Lung microvascular endothelial cell (primary cell): Measurements from ENCODE around the gene DTX3. TPM values are rescaled to one million over a fixed set of nuclear protein-coding genes. Genes with fewer than 3 reads are reported as not detected.
A peak's percentile ranks its signal among the peaks of the same experiment; 100 is the strongest.
"Not testable (repeated sequence)": the region's sequence is repeated elsewhere in the genome, so short reads cannot be mapped to it uniquely, and the experiment has no call there.

Source experiments
- DNase-seq, 2 donors: peaks; one replicate each; pipeline versions ENCODE4 v3.0.0 to v3.0.0-alpha.2; 2010; ENCODE audit warnings: low read depth in 2 of 2
- total RNA-seq: library from RNA; depleted of rRNA; stranded (reverse); fragments of >200 nt; gene quantifications from 2 replicates; pipeline ENCODE4 v1.2.1, GENCODE V29; 2014

The DTX3 gene
- total RNA-seq, 1 donor from 2014 or later = 4.2 TPM

- DNase-seq = no peak
These were observed 27.0 kb downstream of the DTX3 start for GRCh38 chr12:57631566-57632072.

- no peak for DNase-seq
These were observed 27.7 kb downstream of the DTX3 start for GRCh38 chr12:57632073-57632957.

- DNase-seq = peak; percentile 63
These were observed 28.6 kb downstream of the DTX3 start, which contains the start of gene B4GALNT1 for GRCh38 chr12:57632958-57633840. B4GALNT1 (minus strand) TSS chr12:57633201; CDS start chr12:57632132, 1,069 bp downstream.

- not testable (repeated sequence) for DNase-seq
These were observed 32.1 kb downstream of the DTX3 start for GRCh38 chr12:57636731-57637130.

DNA sequence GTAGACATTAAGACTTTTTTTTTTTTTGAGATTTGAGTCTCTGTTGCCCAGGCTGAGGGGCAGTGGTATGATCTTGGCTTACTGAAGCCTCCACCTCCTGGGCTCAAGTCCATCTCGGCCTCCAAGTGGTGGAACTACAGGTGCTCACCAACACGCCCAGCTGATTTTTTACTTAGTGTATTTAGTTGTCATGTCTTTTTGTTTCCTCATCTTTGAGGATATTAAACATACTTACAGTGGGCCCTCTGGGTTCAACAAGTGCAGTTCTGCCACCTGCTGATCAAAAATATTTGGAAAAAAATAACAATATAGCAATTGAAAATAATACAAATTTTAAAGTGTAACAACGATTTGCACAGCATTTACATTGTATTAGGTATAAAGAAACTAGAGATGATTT, 32.7 kb downstream of the DTX3 start:
- no peak for DNase-seq

DNA sequence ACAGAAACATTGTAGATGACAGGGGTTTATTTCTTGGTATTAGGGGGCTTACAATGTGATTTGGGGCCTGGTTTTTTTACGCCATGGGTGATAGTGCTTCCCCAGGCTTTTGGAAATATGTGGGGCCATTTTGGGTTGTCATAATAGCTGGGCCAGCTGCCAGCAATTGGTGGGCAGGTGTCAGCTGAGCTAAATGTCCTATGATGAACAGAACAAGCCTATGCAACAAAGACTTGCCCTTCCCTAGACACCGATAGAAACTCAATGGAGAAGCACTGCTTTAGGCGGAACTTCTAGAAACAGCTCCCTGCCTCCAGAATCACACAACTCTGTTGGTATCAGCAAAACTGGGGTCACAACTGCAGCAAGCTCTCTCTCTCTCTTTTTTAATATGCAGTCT, 33.5 kb downstream of the DTX3 start:
- DNase-seq = no peak

GRCh38 chr12:57640175-57641042, 35.8 kb downstream of the DTX3 start:
- DNase-seq = no peak

DNA sequence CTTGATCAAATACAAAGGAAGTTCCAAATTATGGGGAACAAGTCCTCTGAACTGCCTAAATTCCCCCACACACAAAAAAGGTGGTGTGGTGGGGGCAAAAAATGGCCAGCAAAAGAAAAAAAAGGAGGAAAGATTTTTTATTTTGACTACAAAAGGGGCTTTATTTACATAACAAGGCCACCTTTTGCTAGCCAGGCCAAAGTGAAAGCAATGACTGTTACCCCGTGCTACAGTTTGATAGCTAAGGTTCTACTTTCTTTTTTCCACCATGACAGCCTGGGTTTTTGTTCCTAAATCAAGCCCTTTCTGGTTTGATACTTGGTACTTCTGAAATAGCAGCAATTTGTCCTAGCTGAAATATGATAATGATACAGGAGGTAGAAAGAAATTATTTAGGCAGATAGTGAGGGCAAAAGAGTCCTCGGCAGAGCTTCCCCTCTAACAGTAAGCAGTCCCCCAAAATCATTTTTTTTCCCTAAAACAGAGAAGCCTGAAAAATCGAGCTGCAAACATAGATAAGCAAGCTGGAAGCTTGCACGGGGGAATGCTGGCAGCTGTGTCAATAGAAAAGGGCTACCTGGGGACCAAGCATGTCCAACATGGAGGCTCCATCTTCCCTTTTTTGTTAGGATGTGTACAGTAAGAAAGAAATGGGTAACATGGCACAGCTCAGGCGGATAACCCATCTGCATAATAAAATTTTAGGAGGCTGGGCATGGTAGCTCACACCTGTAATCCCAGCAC, 37.2 kb downstream of the DTX3 start:
- no peak for DNase-seq

DNA sequence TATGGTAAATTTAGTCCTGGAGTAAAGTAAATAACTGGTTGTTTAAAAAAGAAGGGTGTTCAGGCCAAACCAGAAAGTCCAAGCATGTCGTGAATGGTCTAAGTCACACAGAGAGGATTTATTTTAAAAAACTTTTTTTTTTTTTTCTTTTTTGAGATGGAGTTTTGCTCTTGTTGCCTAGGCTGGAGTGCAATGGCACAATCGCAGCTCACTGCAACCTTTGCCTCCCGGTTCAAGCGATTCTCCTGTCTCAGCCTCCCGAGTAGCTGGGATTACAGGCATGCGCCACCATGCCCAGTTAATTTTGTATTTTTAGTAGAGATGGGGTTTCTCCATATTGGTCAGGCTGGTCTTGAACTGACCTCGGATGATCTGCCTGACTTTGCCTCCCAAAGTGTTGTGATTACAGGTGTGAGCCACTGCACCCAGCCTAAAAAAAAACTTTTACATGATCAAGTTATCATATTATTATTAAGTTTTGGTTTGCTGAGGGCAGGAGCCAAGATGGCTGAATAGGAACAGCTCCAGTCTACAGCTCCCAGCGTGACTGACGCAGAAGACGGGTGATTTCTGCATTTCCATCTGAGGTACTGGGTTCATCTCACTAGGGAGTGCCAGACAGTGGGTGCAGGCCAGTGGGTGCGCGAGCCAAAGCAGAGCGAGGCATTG, 41.5 kb downstream of the DTX3 start:
- peak in 1 of 2 donors; percentile 38 for DNase-seq

DNA sequence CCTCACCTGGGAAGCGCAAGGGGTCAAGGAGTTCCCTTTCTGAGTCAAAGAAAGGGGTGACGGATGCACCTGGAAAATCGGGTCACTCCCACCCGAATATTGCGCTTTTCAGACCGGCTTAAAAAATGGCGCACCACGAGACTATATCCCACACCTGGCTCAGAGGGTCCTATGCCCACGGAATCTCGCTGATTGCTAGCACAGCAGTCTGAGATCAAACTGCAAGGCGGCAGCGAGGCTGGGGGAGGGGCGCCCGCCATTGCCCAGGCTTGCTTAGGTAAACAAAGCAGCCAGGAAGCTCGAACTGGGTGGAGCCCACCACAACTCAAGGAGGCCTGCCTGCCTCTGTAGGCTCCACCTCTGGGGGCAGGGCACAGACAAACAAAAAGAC, 42.0 kb downstream of the DTX3 start:
- DNase-seq = not testable (repeated sequence)

DNA sequence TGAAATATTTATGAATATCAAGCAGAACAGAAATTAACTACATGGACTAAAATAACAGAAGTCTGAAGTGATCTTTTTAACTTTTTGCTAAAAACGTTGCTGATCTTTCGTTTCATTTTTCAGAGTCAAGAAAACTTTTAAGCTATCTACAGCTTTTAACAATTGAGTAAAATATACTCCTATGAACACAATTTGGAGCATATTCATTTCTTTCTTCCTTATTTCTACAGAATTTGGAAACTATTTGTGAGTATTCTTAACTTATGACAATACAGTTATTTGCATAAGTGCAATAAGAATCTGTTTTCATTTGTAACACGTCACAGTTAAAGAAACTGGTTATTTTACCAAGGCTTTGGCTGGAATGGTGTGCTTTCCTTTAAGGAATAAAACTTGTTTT, 49.4 kb downstream of the DTX3 start:
- DNase-seq = no peak

- DNase-seq = no peak
These were observed 51.1 kb downstream of the DTX3 start for GRCh38 chr12:57655541-57656240.

DNA sequence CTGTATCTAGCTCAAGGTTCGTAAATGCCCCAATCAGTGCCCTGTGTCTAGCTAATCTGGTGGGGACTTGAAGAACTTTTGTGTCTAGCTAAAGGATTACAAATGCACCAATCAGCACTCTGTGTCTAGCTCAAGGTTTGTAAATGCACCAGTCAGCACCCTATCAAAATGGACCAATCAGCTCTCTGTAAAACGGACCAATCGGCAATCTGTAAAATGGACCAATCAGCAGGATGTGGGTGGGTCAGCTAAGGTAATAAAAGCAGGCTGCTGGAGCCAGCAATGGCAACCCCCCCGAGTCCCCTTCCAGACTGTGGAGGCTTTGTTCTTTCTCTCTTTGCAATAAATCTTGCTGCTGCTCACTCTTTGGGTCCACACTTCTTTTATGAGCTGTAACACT, 51.8 kb downstream of the DTX3 start:
- DNase-seq = not testable (repeated sequence)

DNA sequence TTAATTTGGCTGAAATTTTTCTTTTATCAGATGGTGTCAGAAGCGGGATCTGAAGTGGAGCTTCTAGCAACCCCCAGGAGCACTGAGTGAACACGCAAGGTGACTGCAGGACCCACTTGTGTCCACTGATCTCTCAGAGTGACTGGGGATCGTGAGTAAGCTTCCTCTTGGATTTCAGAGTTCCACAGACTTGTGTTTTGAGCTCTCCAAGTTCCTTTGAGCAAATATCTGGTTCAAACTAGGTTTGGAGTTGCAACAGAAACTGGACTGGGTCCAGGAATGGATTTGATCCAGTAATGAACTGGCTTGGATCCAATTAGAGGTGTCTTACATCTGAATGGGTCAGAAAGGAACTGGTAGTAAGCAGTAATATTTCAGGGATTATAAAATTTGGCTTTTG, 53.1 kb downstream of the DTX3 start:
- DNase-seq = peak; percentile 10 to 17

DNA sequence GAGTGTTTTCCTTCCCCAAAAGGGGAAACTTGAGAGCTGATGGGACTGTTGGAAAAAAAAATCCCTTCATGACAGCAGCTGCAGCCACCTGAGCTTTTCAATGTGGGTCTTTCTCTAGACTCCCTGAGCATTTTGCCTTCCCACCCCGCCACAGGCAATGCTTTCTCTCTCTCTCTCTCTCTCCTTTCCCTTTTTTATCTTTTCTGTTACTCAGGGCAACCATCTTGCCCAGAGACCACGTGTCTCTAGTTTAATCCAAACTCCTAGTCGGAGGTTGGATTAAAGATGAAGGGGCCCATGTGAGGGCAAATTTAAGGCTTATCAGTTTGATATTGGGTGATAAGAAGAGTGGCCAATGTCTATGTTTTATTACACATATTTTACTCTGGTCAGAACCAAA, 54.3 kb downstream of the DTX3 start:
- no peak for DNase-seq
